ENCODE results near the gene SLC28A2.
A peak's percentile ranks its signal among the peaks of the same experiment; 100 is the strongest.
"Not testable (repeated sequence)": the region's sequence is repeated elsewhere in the genome, so short reads cannot be mapped to it uniquely, and the experiment has no call there.

The SLC28A2 gene, protein sequence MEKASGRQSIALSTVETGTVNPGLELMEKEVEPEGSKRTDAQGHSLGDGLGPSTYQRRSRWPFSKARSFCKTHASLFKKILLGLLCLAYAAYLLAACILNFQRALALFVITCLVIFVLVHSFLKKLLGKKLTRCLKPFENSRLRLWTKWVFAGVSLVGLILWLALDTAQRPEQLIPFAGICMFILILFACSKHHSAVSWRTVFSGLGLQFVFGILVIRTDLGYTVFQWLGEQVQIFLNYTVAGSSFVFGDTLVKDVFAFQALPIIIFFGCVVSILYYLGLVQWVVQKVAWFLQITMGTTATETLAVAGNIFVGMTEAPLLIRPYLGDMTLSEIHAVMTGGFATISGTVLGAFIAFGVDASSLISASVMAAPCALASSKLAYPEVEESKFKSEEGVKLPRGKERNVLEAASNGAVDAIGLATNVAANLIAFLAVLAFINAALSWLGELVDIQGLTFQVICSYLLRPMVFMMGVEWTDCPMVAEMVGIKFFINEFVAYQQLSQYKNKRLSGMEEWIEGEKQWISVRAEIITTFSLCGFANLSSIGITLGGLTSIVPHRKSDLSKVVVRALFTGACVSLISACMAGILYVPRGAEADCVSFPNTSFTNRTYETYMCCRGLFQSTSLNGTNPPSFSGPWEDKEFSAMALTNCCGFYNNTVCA

DNA sequence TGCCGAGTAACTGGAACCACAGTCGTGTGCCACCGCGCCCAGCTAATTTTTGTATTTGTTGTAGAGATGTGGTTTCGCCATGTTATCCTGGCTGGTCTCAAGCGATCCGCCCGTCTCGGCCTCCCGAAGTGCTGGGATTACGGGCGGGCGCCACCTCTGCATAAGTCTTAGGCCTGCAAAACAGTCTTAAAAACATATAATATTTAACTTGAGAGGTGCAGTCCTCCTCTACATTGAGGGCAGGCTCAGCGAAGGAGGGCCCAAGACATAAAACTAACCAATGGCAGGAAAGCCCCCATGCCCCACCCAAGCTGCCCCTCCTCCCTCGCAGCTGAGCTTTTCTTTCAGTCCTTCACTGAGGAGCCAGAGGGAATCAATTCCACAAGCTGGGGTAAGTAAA is at the start of gene SLC28A2:
Gene SLC28A2, plus strand, starts transcription at position 347 of the 400 bp plus-strand sequence. CDS start 982 bp downstream, outside the sequence.
- no peak for DNase-seq

- DNase-seq = no peak
Measured at GRCh38 chr15:45203182-45203581, 48.9 kb upstream of the SLC28A2 start.

DNA sequence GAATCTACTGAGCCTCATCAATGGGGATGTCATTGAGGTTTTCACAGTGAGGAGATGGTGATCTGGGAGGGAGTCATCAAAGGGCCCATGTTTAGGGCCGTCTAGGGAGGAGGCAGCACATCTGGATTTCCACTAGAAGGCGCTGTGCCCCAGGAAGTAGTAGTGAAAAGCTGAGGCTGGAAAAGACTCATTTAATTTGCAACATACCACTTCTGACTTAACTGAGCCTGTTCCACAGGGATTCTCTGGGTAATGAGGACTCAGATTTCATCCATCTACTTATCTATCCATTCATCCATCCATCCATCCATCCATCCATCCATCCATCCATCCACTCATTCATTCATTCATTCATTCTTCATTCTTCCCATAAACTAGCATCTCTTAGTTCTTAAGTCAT is 46.8 kb upstream of the SLC28A2 start:
- peak in 34 of 56 donors; percentile 1 to 66 (median 32) for DNase-seq

DNA sequence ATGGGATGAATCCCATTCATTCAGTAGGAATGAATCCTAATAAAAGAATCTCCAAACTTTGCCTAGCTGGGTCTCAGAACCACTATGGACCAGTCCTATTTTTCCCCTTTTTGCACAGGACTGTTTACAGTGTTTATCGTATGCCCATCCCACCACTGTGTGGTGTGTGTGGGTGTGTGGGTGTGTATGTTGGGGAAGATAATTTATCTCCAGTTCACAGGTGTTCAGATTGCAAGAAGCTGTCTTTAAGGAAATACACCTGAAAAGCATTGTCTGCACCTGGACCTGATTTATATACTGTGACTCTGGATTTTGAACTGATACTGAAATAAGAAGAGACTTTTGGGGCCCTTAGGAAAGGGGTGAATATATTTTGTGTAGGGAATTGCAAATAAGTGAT is 39.5 kb upstream of the SLC28A2 start:
- no peak for DNase-seq

DNA sequence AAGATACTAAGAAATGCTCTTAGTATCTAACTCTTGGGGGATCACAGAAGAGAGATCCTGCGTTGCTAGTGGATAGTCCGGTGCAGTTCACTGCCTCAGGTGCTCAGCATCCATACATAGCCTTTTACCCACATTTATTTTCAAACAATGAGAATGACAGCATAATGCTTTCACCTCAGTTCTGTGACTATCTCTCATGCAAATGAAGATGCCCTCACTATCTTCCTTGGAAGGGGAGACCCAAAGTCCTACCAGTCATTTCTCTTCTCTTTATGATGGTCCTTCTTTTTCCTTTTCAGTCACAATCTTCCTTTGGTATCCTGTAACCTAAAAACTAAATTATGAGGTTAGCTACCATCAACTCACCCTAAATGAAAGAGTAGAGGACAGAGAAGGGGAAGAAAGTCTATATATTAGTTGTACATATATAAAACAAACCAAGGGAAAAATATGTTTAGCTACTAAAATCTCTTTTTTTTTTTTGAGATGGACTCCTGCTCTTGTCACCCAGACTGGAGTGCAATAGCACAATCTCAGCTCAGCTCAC is 30.9 kb upstream of the SLC28A2 start:
- DNase-seq = no peak

DNA sequence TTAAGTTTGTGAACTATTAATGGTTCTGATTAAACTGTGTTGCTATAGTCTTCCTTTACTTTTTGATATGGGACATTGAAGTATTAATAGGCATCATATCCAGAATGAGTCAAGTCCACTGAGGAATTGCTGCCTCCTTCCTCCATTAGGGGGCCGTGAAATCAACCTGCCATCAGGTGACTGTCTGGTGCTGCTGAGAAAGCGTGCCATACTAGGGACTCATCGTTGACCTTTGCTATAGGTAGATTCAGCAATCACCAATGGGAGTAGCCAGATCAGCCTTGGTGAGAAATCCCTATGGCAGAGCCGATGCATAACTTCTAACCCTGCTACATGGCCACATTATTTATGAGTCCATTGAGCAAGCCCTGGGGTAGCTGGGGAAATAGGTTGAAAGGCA is 30.1 kb upstream of the SLC28A2 start:
- no peak for DNase-seq

GRCh38 chr15:45224621-45225217 is 27.3 kb upstream of the SLC28A2 start:
- no peak for DNase-seq

DNA sequence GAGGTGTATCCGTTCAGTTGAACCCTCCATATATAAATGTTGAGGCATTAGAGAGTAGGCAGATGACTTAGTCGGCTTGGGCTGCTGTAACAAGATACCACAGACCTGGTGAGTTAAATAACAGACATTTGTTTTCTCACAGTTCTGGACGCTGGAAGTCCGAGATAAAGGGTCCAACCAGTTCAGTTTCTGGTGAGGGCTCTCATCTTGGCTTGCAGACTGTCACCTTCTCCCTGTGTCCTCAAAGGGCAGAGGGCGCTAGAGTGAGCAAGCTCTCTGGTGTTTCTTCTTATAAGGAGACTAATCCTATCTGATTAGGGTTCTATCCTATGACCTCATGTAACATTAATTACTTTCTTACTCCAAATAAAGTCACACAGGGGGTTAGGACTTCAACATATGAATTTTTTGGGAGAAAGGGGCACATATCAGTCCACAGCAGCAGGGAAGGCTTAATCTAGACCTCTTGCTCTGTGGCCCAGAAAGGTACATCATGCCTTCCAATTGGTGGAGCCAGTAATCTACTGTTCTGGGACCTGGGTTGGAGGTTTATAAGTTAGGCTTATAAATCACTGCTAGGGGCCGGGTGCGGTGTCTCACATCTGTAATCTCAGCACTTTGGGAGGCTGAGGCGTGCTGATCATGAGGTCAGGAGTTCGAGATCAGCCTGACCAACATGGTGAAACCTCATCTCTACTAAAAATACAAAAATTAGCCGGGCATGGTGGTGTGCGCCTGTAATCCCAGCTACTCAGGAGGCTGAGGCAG is 26.3 kb upstream of the SLC28A2 start:
- no peak for DNase-seq

- DNase-seq = no peak
Measured at GRCh38 chr15:45228931-45229330, 23.1 kb upstream of the SLC28A2 start.

DNA sequence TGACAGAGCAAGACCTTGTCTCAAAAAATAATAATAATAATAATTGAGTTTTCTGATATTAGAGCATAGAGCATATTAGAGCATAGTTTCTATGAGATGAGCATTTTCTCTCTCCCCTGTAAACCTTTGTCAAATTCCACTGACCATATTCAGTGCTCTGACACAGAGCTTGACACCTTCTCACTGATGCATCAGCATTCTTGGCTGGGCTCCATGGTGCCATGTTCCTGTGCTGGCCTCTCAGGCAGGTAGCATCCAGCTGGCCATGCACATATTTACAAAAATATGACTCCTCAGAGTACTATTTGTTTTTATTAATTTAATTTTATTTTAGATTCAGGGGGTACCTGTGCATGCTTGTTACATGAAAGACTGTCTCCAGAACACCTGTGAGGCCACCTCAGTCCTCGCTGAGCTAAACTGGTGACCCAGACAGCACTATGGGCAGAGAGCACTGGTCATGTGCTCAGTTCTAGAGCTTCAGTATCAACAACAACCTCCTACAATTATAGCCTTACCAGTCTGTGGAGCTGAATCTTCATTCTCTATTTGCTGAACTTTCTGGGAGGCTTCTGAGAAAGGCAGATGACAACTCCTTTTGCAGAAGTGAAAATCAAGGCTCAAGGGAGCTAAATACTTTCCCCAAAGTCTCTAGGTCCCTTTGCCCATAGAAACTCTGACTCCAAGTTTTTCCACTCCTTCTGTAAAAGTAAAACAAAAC is 21.6 kb upstream of the SLC28A2 start:
- DNase-seq = no peak

GRCh38 chr15:45231132-45231531 is 20.9 kb upstream of the SLC28A2 start:
- no peak for DNase-seq

- no peak for DNase-seq
Measured at GRCh38 chr15:45231864-45232562, 20.0 kb upstream of the SLC28A2 start.

DNA sequence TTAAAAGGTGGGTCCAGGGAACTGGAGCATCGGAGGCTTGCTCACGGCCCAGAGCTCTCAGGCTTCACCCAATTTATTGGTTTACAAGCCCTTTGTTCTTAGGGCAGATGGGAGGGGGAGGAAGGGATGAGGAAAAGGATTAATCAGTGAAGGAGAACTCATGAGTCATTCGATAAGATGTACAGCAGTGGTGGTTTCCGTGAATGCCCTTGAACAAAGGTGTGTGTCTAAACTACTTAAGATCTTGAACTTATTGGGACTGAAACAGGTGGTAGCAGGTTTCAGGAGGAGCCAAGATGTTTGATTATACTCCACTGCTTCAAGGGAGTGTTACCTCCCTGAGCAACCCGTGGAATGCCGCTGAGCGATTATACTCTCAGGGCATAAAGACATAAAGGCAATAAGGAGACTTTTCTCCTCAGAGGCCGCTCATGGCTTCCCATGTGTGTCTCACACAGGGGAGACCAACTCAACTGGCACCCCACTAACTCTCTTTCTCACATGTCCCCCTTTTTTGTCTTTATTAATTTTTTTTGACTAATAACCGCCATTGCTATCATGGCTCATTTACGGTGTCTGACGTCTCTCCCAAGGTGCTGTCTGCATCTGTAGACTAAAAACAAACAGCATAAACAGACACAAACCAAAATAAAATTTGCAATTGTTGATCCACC is 17.3 kb upstream of the SLC28A2 start:
- DNase-seq = no peak

- not testable (repeated sequence) for DNase-seq
Measured at GRCh38 chr15:45236806-45237205, 15.2 kb upstream of the SLC28A2 start.

GRCh38 chr15:45242289-45242688 is 9.7 kb upstream of the SLC28A2 start:
- DNase-seq = no peak

DNA sequence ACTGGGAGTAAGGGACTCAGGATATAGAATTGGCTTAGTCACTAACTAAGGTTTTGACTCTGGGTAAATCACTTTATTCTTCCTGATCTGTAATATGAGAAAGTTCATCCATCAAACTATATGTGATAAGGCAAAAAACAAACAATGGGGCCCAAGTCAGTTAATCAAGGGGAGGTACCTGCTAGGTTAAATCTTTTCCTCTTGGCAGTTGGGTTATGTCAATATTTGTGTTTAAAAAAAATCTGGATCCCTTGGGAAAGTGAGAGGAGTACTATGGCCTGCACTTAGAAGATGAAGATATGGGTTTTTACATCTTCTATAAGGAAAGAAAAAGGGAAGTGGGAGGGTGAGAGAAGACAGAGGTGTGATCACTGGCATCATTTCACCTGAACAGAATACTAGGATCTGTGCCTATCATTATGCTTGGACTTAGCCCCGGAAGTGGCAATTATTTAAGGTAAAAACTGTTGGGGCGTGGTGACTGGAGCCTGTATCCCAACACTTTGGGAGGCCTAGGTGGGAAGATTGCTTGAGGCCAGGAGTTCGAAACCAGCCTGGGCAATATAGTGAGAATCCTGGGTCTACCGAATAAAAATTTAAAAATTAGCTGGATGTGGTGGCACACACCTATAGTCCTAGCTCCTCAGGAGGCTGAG is 2.8 kb upstream of the SLC28A2 start:
- no peak for DNase-seq

DNA sequence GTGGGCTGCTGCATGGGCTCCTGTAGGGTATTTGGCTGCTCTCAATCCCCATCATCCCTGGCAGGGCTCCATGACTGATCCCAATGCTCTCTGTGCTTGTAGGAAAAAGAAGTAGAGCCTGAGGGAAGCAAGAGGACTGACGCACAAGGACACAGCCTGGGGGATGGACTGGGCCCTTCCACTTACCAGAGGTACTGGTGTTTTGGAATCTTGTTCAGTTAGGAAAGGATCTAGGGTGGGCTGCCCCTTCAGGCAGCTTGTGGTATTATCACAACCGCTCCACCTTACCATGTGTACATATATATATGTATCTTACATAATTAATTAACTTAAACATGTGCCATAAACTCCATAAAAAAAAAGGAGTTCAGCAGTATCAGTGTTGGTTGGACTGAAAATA is 1.3 kb downstream of the SLC28A2 start:
- no peak for DNase-seq

GRCh38 chr15:45254405-45254804 is 2.4 kb downstream of the SLC28A2 start:
- no peak for DNase-seq

DNA sequence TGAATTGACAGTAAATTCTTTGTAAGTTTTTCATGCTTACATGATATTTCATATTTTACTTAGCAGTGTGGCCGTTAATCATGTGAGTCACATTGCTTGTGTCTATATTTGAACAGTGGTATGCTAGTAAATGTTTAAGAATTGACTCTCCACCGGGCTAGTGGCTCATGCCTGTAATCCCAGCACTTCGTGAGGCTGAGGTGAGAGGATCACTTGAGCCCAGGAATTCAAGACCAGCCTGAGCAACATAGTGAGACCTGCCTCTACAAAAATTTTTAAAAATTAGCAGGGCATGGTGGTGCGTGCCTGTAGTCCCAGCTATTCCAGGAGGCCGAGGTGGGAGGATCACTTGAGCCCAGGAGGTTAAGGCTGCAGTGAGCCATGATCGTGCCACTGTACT is 2.8 kb downstream of the SLC28A2 start:
- DNase-seq = not testable (repeated sequence)

All from nucleus accumbens (tissue), 56 donors.